GM19193 (cell line): ENCODE results near the gene DCAF15.

Experiments used
- POLR2A ChIP-seq: IDR thresholded peaks from 4 replicates; pipeline ENCODE4 v1.6.1; 2011; ENCODE audit not compliant: insufficient read depth, insufficient read length; ENCODE audit errors: extremely low read depth

The DCAF15 gene

DNA sequence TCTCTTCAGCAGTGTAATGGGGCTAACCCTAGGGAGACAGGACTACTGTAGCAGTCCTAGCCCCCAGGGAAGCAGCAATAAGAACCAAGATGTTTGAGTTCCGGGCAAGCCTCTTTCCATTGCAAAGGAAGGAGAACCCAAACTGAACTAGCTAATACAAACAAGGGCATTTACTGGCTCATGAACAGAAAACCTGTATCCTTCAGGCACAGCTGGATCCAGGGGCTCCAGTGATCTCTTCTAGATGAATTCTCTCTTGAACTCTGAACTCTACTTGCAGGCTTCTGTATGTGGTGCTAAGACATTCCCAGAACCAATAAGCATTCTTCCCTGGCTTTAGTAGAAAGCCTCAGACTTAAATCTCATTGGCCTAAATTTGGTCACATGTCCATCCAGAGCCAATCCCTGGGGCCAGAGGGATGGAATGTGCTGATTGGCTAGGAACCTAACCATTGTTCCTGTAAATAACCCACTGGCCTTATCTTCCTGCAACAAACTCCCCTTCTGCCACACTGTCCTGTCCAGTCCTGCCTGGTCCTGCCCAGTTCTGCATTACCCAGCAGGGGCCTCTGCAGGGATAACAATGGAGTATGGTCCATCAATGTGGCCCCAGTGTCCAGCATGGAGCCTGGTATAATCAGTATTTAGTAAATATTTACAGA is 10.2 kb upstream of the DCAF15 start:
- no peak for TF ChIP-seq POLR2A

DNA sequence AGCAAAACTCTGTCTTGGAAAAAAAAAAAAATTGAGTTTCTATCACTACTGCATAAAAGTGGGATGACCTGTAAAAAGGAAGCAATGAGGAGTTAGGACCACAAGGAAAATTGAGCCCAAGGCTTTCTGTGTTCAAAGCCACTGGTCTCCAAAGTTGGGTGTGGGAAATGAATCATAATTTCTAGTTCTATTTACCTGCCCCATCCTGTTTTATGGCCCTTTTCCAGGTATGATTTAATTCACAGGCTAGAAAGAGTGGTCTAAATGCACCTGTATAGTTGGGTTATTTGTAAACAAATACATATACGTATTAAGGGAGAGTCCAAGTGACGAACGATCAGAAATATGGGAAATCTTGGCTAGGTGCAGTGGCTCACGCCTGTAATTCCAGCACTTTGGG is 5.9 kb upstream of the DCAF15 start:
- no peak for TF ChIP-seq POLR2A

GRCh38 chr19:13951043-13951442 is 1.3 kb upstream of the DCAF15 start:
- TF ChIP-seq POLR2A = no peak

- TF ChIP-seq POLR2A = no peak
These were observed 533 bp upstream of the DCAF15 start for GRCh38 chr19:13951799-13952153.

- no peak for TF ChIP-seq POLR2A
These were observed 722 bp downstream of the DCAF15 start for GRCh38 chr19:13952931-13953531.

DNA sequence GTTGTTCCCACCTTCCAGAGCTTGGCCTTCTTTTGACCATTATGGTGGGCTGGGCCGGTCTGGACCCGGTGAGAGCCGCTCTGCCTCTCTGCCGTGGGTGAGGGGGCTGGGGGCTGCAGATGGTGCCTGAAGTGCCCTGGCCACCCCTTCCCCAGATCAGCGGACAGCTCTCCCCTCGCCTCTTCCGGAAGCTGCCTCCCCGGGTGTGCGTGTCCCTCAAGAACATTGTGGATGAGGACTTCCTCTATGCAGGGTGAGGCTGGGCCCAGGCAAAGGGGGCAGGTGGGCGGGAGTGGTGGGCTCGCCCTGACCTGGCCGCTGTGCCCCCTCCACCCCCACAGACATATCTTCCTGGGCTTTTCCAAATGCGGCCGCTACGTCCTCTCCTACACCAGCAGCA is 1.9 kb downstream of the DCAF15 start:
- no peak for TF ChIP-seq POLR2A

DNA sequence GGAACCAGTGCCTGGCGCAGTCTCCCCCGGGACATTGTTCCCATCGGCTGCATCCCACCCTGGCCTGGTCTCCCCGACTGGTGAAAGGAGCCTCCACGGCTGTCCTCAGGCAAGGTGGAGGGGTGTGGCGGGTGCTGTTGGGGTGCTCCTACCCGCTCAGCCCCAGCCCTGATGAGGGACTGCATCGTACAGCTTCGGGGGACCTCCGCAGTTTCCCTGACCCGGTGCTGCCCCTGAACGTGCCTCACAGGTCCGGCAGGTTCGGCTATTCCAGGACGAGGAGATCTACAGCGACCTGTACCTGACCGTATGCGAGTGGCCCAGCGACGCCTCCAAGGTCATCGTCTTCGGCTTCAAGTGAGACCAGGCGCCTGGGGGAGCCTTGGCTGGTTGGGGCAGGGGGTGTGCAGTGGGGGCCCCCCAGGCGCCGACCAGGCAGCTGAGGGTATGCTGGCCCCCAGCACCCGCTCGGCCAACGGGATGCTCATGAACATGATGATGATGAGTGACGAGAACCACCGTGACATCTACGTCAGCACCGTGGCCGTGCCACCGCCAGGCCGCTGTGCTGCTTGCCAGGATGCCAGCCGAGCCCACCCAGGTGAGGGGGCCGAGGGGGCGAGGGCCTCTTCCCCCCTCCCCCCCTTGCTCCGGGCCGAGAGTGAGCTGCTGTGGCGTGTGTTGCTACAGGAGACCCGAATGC is 3.5 kb downstream of the DCAF15 start:
- no peak for TF ChIP-seq POLR2A

GRCh38 chr19:13956365-13956744 is 4.0 kb downstream of the DCAF15 start:
- no peak for TF ChIP-seq POLR2A

GRCh38 chr19:13957051-13957450 is 4.7 kb downstream of the DCAF15 start:
- TF ChIP-seq POLR2A = no peak

GRCh38 chr19:13958043-13958442 is 5.7 kb downstream of the DCAF15 start:
- no peak for TF ChIP-seq POLR2A

DNA sequence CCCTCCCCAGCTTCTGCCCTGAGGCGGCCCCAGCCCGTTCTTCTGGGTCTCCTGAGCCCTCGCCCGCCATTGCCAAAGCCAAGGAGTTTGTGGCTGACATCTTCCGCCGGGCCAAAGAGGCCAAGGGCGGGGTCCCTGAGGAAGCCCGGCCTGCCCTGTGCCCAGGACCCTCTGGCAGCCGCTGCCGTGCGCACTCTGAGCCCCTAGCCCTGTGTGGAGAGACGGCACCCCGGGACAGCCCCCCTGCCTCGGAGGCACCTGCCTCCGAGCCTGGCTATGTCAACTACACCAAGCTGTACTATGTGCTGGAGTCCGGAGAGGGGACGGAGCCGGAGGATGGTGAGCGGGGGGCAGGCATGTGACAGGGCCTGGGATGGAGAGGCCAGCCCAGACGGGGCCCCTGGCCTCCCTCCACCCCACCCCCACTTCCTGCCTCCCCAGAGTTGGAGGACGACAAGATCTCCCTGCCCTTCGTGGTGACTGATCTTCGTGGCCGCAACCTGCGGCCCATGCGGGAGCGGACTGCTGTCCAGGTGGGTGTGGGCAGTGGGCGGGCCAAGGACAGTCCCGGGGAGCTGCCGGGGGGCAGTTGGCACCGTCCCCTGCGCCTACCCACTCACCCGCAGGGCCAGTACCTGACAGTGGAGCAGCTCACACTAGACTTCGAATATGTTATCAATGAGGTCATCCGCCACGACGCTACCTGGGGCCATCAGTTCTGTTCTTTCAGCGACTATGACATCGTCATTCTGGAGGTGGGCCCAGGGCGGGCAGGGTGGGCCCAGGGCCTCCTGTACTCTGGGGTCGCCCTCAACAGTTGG is 7.0 kb downstream of the DCAF15 start:
- no peak for TF ChIP-seq POLR2A

DNA sequence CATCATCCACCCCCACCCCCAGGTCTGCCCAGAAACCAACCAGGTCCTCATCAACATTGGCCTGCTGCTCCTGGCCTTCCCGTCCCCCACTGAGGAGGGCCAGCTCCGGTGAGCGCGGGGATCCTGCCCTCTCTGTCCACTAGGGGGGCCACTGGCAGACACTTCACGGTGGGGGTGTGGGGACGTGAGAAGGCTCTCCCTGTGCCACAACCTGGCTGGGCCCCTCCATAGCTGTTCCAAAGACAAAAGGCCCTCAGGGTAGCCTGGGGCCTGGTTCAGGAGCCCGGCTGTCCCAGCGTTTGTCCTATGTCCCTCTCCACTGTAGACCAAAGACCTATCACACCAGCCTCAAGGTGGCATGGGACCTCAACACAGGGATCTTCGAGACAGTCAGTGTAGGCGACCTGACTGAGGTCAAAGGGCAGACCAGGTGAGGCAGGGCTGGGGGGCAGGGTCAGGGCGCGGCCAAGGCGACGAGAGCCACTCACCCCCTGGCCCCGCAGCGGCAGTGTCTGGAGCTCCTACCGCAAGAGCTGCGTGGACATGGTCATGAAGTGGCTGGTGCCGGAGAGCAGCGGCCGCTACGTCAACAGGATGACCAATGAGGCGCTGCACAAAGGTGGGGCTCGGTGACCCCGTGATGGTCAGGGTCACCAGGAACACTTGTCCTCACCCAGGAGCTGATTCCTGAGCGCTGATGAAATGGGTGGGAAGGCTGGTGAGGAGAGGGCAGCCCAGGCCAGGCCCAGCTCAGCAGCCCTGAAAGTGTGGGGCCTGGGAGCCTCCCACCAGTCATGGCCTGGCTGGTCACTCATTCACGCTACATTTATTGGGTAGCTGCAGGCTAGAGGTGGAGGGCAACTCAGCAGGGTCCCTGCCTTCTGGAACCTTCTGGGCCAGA is 7.9 kb downstream of the DCAF15 start:
- TF ChIP-seq POLR2A = no peak

DNA sequence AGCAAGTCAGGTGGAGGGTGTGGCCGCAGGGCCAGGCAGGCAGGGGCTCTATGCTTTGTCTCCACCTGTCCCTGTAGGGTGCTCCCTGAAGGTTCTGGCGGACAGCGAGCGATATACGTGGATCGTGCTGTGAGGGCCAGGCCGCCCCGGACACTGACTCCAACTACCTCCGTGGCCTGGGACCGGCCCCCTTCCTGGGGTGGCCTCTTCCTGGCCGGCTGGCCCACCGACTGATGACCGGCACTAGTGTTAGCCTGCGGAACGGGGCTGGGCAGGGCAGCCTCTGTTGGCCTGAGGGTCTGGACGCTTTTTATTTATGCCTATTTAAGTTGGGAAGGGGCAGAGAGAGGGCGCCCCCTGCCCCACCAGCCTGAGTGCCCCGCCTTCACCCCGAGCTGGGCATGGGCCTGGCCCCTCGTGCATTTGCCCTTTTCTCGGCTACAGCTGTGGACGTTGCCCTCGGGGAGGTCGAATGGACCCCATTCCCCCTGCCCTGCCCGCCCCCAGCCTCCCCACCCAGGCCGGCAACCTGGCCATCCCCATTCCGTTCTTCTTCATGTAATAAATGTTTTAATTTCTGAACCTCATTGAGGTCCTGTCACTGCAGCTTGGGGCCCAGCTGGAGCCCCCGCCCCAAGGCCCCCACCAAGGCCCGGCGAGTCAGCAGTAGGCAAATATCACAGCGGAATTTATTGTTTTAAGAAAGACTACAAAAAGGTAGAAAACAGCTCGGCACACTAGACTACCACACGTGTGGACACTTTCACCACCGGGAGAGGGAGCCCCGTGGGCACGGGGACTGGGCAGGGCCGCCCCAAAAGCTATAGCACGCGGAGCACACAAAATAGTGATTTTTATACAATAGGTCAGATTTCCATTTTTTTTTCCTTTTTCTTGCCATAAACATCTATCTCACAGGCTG is 8.8 kb downstream of the DCAF15 start:
- TF ChIP-seq POLR2A = no peak
